Endodermal cell (in vitro differentiated cells): ENCODE measurements around the gene PAH. TPM values are rescaled to one million over a fixed set of nuclear protein-coding genes. Genes with fewer than 3 reads are reported as not detected.
"Not testable (repeated sequence)": the region's sequence is repeated elsewhere in the genome, so short reads cannot be mapped to it uniquely, and the experiment has no call there.

ENCODE experiments used
- DNase-seq: peaks from one replicate; pipeline ENCODE4 v3.0.0-alpha.2; 2017
- H3K27ac ChIP-seq: 2 replicates; pipeline ENCODE4 v1.5.1; 2013; ENCODE audit warnings: mild to moderate bottlenecking, low read depth, low read length, moderate library complexity
- H3K27me3 ChIP-seq: 2 replicates; pipeline ENCODE4 v1.6.1; 2013; ENCODE audit warnings: mild to moderate bottlenecking, low read length, moderate library complexity; ENCODE audit not compliant: insufficient read depth, control insufficient read depth, poor library complexity, severe bottlenecking
- H3K36me3 ChIP-seq: 2 replicates; pipeline ENCODE4 v1.7.0; 2013; ENCODE audit warnings: mild to moderate bottlenecking, low read length, moderate library complexity; ENCODE audit not compliant: control insufficient read depth, insufficient read depth
- H3K4me1 ChIP-seq: one replicate; pipeline ENCODE4 v1.7.0; 2013; ENCODE audit warnings: low read length; ENCODE audit not compliant: control insufficient read depth, insufficient read depth
- H3K4me3 ChIP-seq: 2 replicates; pipeline ENCODE4 v1.5.1; 2013; ENCODE audit warnings: mild to moderate bottlenecking, low read length, moderate library complexity
- H3K9ac ChIP-seq: 2 replicates; pipeline ENCODE4 v1.6.1; 2013; ENCODE audit warnings: mild to moderate bottlenecking, low read length, moderate library complexity; ENCODE audit not compliant: poor library complexity, severe bottlenecking; ENCODE audit errors: extremely low read depth
- H3K9me3 ChIP-seq: 2 replicates; pipeline ENCODE4 v1.6.1; 2013; ENCODE audit warnings: mild to moderate bottlenecking, low read length, moderate library complexity; ENCODE audit not compliant: control insufficient read depth
- H3K27ac Mint-ChIP-seq: 2 replicates; pipeline ENCODE4 v1.8.0; 2020; ENCODE audit warnings: mixed read lengths
- H3K27me3 Mint-ChIP-seq: 2 replicates; pipeline ENCODE4 v1.8.0; 2021; ENCODE audit warnings: mild to moderate bottlenecking, mixed read lengths; ENCODE audit not compliant: insufficient read depth
- H3K36me3 Mint-ChIP-seq: 2 replicates; pipeline ENCODE4 v1.8.0; 2020; ENCODE audit warnings: low read depth, mixed read lengths
- H3K4me1 Mint-ChIP-seq: 2 replicates; pipeline ENCODE4 v1.8.0; 2020; ENCODE audit warnings: mixed read lengths
- H3K4me3 Mint-ChIP-seq: 2 replicates; pipeline ENCODE4 v1.8.0; 2020; ENCODE audit warnings: mild to moderate bottlenecking, moderate library complexity, mixed read lengths
- H3K9me3 Mint-ChIP-seq: 2 replicates; pipeline ENCODE4 v1.8.0; 2020; ENCODE audit warnings: mild to moderate bottlenecking, mixed read lengths
- CTCF ChIP-seq: fragments of 200-600 bp; sonication (generic); conservative IDR thresholded peaks from 2 replicates; pipeline ENCODE4 v1.5.0; 2021; ENCODE audit warnings: antibody characterized with exemption, mild to moderate bottlenecking
- whole genome bisulfite sequencing, 2 experiments: methylation state at CpG; one replicate each; pipeline versions ENCODE4 v1.1.5 to v1.1.7; 2013; ENCODE audit warnings: missing lambda C conversion rate in 2 of 2, mixed read lengths in 1 of 2; ENCODE audit not compliant: insufficient coverage in 1 of 2, insufficient read length in 1 of 2; 5-methylcytosine and 5-hydroxymethylcytosine counted together
- total RNA-seq, 2 donors: library from RNA; stranded (reverse); fragmentation: NEBNext Ultra II Directional in 1 of 2; extraction: Animal tissue kit (Norgen Biotek cat#: 25700) in 1 of 2; gene quantifications; 2 replicates in 1 of 2; 3 replicates in 1 of 2; pipeline ENCODE4 v1.2.1, GENCODE V29; 2021

Gene PAH
- total RNA-seq, 2 donors from 2014 or later, result 1.5 to 1.9 TPM

DNA sequence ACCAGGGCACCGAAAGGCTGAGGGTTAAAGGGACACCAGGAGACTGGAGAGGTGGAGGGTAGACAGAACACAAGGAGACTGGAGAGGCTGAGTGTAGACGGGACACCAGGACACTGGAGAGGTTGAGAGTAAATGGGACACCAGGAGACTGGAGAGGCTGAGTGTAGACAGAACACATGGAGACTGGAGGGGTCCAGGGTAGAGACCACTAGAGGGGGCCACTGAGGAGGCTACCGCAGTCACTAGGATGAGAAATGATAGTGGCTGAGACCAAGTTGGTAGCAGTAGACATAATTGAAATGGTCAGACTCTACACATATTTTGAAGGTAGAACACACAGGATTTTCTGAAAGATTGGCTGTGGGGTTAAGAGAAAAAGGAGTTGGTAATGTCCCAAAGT, 68.2 kb downstream of the PAH start:
- WGBS, 2 experiments, result 85 to 89% methylated on average over 3 of the region's 3 CpGs
- Histone ChIP-seq H3K4me3 (no peak overlapping the region), H3K27ac (no peak overlapping the region), H3K9me3 (no peaks in the 10 kb centered on the region), H3K9ac (no peak overlapping the region), H3K27me3 (no peaks in the 10 kb centered on the region), H3K4me1 (peaks cover 14% of the 10 kb centered on the region), H3K36me3 (no peaks in the 10 kb centered on the region)
- peaks cover 3% of the 10 kb centered on the region for H3K27me3 Mint-ChIP-seq
- no peak overlapping the region for H3K27ac Mint-ChIP-seq
- no peaks in the 10 kb centered on the region for H3K36me3 Mint-ChIP-seq
- TF ChIP-seq CTCF, result peak; percentile 66
- no peak overlapping the region for H3K4me3 Mint-ChIP-seq
- no peaks in the 10 kb centered on the region for H3K9me3 Mint-ChIP-seq
- DNase-seq, result peak; percentile 85
- peaks cover 10% of the 10 kb centered on the region for H3K4me1 Mint-ChIP-seq

DNA sequence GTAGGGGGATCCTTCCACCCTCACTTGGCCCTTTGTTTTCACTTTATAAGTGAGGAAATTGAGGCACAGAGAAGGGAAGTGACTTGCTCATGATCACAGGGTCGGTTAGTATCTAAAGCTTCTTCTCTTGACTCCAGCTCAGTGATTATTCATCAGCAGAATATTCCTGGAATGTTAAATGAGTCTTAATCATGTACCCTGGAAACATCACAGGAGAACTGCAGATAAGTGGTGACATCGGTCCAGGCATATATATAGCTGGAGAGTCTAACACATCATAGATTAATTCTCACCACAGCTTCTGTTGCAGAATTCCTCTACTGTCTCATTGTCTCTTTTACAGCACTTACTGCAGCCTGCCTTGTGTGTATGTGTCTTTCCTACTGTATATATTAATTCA, 69.9 kb downstream of the PAH start:
- Histone ChIP-seq H3K4me3 (no peak overlapping the region), H3K36me3 (no peaks in the 10 kb centered on the region), H3K9me3 (no peaks in the 10 kb centered on the region), H3K27ac (no peak overlapping the region), H3K9ac (no peak overlapping the region), H3K27me3 (no peaks in the 10 kb centered on the region), H3K4me1 (peaks cover 4% of the 10 kb centered on the region)
- DNase-seq, result no peak
- TF ChIP-seq CTCF, result no peak
- peaks cover 3% of the 10 kb centered on the region for H3K27me3 Mint-ChIP-seq
- no peaks in the 10 kb centered on the region for H3K9me3 Mint-ChIP-seq
- H3K4me3 Mint-ChIP-seq, result no peak overlapping the region
- H3K4me1 Mint-ChIP-seq, result peaks cover 7% of the 10 kb centered on the region
- WGBS, 2 experiments, result 80 to 92% methylated on average over 2 of the region's 2 CpGs
- no peak overlapping the region for H3K27ac Mint-ChIP-seq
- H3K36me3 Mint-ChIP-seq, result no peaks in the 10 kb centered on the region

DNA sequence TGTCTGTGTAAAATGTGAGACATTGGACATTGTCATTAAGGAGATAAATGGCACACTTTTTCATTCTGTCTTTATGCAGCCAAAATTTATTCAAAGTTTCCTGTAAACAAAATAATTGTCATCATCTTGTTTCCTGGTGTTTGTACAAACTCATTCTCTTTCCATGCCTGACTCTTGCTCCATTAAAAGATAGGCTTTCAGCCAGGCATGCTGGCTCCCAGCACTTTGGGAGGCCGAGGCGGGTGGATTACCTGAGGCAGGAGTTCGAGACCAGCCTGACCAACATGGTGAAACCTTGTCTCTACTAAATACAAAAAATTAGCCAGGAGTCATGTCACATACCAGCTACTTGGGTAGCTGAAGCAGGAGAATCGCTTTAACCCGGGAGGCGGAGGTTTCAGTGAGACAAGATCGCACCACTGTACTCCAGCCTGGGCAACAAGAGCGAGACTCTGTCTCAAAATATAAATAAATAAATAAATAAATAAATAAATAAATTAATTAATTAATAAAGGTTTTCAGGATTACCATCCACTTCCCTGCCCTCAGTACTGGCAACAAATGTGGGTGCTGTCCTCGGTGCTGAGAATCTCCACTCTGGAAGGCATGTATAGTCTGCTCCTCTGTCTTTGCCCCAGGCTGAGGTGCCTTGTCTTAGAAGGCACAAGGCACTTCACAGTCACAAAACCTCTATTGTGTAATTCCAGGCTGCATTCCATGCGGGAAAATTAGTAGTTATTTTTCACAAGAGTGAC, 83.2 kb downstream of the PAH start:
- Histone ChIP-seq H3K36me3 (no peaks in the 10 kb centered on the region), H3K9me3 (no peaks in the 10 kb centered on the region), H3K4me3 (no peak overlapping the region), H3K27me3 (no peaks in the 10 kb centered on the region), H3K4me1 (no peaks in the 10 kb centered on the region), H3K27ac (no peak overlapping the region), H3K9ac (no peak overlapping the region)
- WGBS, 2 experiments, result 72 to 78% methylated on average over 5 to 9 of the region's 10 CpGs
- TF ChIP-seq CTCF, result no peak
- Mint-ChIP-seq H3K4me3 (no peak overlapping the region), H3K4me1 (no peaks in the 10 kb centered on the region), H3K27ac (no peak overlapping the region), H3K9me3 (no peaks in the 10 kb centered on the region), H3K36me3 (no peaks in the 10 kb centered on the region), H3K27me3 (no peaks in the 10 kb centered on the region)
- DNase-seq, result peak; percentile 91

- H3K27me3 ChIP-seq, H3K9ac ChIP-seq, H3K36me3 ChIP-seq, H3K36me3 Mint-ChIP-seq, H3K4me1 ChIP-seq, H3K27ac Mint-ChIP-seq, H3K4me3 ChIP-seq, H3K27ac ChIP-seq, DNase-seq, H3K9me3 ChIP-seq, H3K27me3 Mint-ChIP-seq, H3K4me1 Mint-ChIP-seq, H3K9me3 Mint-ChIP-seq: not testable (repeated sequence)
- H3K4me3 Mint-ChIP-seq, result peak overlapping the region; percentile 49
- WGBS, 2 experiments, result 56% methylated on average over 20 of the region's 24 CpGs; no CpG with 5 or more reads in 1 of the 2 experiments
Measured at GRCh38 chr12:102832826-102833225, 84.2 kb downstream of the PAH start.
